ENCODE results near the gene ENOX1.
"Not testable (repeated sequence)": the region's sequence is repeated elsewhere in the genome, so short reads cannot be mapped to it uniquely, and the experiment has no call there.

Gene ENOX1

DNA sequence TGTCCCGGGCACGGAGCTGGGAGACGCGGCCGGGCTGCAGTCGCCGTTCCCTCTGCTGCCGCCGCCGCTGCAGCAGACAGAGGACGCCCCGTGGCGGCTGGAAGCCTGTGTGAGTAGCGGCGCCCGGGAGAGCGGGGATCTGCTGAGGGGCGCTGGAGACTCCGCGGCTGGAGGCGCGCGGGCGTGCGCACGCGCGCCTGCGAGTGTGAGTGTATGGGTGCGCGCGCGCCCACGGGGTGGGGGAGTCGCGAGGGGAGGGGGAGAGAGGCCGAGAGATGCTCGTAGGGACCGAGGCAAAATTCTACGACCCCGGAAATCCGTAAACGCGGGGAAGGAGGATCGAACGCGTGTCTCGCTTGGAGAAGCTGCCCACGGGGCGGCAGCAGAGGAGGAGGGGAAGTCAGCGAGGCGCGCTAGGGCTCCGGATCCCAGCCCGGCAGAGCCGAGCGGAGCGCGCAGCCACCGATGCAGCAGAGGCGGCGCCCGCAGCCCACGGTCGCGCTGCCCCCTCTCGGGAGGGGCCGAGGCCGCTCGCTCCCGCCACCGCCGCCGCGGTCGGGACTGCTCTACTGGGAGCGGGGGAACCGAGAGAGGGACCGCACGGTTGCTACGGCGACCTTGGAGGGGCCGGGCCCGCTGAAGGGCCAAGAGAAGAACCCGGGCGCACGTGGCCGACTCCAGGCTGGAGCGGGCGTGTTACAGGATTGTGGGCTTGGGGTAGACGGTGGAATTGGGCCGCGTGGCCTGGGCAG, at the start of gene ENOX1:
Gene ENOX1, minus strand, starts transcription at position 207 of the 752 bp plus-strand sequence.
- DNase-seq (ENCODE audit: extremely low read depth in 1 of 2, low read depth in 1 of 2), result no peak

DNA sequence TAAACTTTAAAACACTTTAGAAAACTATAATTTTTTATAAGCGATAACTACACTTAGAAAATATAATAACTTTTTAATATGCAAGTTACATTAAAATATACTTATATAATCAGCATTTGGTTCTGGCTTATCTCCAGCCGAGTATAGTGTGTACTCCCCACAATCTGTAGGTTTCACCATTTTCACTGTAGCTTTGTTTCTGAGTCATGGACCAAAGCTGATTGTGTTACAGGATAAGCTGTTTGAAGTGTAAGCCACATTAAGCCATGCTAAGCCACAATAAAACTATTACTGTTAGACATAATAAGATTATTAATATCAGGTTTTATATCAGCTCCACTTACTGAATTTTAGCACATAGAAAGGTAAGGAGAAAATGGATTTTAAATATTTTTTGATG, 48.9 kb upstream of the ENOX1 start:
- DNase-seq (ENCODE audit: extremely low read depth in 1 of 2, low read depth in 1 of 2), result no peak

DNA sequence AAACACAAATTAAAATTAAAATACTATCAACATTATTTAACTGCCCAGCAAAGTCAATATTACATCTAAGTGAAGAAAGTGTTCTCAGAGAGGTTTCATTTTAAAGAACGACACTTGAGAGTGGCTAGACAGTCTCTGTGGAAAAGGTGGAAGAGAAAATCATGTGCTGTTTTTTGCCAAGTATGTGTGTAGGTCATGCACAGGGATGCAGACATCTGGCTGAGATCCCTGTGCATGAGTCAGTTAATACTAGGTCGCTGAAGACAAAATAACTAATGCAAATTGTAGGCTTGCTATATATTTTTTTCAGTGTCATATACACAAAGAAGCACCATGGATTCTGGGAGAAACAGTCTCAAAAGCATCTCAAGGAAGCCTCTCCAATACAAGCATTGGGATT, 44.3 kb upstream of the ENOX1 start:
- DNase-seq (ENCODE audit: extremely low read depth in 1 of 2, low read depth in 1 of 2), result no peak

DNA sequence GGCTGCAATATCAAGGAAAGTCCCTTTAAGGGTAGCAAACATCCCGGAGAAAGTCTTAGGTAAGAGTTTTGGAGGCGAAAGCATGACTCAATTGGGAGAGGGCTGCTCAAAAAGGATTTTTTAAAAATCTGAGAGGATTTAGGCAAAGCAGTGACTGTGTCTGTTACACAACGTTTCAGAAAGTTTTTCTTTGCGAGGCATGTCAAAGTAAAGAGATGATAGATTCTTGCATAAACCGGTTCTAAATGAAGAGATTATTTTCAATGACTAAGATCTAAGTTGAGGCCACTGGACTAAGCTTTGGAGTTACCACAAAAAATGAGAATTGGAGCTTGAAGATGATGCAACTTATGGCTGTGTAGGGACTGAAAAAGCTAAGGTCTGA, 43.7 kb upstream of the ENOX1 start:
- DNase-seq (ENCODE audit: extremely low read depth in 1 of 2, low read depth in 1 of 2), result no peak

DNA sequence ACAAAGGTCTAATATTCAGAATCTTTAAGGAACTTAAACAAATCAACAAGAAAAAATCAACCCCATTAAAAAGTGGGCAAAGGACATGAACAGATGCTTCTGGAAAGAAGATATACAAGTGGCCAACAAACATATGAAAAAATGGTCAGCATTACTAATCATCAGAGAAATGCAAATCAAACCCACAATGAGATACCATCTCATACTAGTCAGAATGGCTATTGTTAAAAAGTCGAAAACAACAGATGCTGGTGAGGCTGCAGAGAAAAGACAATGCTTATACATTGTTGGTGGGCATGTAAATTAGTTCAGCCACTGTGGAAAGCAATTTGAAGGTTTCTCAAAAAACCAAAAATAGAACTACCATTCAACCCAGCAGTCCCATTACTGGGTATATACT, 37.9 kb upstream of the ENOX1 start:
- DNase-seq (ENCODE audit: extremely low read depth in 1 of 2, low read depth in 1 of 2), result not testable (repeated sequence)

DNA sequence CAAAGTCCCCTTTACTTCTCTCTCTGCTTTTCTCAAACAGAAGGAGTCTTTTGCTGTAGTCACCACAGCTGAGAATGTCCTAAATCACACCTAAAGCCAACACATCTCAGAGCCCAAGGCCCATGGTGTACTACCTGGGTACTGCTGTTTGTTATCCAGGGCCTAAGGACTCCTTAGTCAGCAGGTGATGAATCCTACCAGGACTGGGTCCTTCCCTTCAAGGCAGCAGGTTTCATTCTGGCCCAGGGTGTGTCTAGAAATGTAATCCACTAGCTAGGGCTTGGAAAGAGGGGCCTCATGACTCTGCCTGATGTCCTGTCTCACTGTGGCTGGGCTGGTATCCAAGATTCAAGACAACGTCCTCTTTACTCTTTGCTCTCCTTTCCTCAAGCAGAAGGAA, 36.2 kb upstream of the ENOX1 start:
- DNase-seq (ENCODE audit: extremely low read depth in 1 of 2, low read depth in 1 of 2), result no peak

DNA sequence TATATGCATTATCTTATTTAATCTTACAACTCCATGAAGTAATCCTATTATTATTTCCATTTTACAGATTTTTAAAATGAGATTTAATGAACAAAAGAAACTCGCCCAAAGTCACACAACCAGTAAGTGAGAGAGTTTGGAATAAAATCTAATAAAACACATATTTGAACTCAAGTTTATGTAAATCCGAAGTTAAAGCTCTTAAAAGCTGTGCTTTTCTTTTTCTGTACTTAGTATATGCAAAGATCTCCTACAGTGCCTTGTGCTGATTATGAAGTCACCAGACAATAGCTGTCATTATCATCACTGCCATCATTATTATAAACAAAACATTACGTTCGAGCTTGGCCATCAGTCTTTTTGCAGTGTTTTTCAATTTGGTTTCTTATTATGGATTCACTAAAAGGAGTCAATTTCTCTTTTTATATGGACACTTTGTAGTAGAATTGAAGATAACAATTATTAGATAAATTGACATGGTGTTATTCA, 29.7 kb upstream of the ENOX1 start:
- no peak for DNase-seq (ENCODE audit: extremely low read depth in 1 of 2, low read depth in 1 of 2)

DNA sequence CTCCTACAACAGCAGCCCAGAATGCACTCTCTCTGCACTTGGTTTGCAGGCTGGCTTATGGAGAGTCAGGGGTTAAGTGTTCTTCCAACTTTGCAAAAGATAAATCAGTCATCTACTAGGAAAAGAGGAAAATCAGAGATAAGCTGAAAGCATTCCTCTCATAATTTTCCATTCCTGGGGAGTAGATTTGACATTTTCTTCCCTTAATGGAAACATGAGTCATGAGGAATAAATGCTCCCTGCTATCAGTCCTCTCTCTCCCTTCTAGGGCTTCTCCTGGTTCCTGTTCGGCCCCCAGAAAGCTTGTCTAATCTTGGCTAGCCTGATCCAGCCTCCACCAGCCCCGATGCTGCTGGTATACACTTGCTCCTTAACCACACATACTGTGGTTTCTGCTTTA, 28.4 kb upstream of the ENOX1 start:
- no peak for DNase-seq (ENCODE audit: extremely low read depth in 1 of 2, low read depth in 1 of 2)

DNA sequence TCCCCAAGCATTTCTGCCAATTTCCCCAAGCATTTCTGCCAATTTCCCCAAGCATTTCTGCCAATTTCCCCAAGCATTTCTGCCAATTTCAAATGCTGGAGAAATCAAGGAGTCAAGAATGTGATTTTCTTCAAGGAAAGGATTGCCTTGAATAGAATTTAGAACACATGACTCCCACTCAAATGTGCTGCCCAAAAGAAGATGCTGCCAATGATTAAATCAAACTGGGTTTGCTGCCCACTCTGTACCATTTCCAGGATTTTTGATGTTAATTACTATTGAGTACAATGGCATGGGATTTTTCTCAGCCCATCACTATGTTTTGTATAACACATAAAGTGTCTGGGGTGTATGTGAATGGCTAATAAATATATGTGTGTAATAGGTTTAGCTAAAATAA, 21.9 kb upstream of the ENOX1 start:
- no peak for DNase-seq (ENCODE audit: extremely low read depth in 1 of 2, low read depth in 1 of 2)

DNA sequence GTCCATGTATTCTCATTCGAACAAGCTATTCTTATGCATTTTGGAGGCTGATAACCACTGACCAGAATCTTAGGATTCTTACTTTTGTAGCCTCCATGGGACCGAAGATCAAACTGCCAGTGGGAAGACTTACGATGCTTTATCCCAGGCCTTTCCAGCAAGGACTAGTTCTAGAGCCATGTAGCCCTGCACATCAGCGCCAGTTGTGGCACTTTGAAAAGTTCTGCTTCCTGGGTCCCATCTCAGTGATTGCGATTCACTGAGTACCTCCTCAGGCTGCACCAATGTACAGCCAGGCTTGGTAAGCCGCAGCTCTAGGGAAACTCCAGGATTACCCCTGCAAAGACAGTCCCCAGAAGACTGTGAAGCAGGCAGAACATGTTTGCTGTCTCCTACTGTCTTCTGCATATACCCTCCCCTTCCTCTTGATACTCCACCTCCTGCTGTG, 18.9 kb upstream of the ENOX1 start:
- DNase-seq (ENCODE audit: extremely low read depth in 1 of 2, low read depth in 1 of 2), result no peak

DNA sequence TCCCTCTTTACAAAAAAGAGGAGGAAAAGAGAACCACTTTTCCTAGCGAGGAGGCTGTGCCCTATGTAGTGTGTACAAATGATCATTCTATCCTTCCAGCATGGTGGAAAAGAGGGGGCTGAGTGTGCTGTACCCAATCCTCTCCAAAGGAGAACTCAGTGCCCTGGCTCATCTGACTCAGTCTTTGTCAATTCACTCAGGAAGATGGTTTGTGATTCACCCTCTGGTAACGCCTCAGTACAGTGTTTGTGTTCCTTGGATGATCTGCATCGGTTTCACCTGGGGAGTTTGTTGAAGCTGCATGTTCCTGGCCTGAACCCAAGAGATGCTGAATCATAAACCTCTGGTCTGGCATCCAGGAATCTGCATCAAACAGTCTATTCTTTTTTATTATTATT, 18.3 kb upstream of the ENOX1 start:
- no peak for DNase-seq (ENCODE audit: extremely low read depth in 1 of 2, low read depth in 1 of 2)

DNA sequence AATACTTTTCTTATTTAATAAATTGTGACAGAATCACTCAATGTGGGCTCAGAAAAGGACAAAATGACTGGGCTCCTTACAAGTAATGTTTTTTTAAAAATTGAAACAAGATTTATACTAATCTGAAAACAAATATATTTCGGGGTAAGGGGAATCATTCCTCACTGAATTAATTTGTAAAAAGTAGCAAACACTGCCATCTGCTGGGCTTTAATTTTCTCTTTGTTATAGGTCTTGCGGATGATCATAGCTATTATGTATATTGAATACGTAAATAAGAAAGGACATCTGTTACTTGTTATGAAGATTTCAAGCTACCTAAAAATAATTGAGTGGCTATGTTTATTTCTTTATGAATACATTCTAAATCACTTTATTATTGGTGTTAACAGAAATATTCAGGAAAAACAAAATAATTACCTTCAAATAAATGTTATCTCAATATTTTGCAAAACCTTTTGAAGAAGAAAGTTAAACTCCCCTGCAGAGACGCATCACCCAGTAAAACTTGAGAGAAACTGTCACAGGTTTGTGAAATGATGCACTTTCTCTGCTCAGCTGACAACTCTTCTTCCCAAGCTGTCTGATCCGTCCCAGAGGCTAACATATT, 17.8 kb upstream of the ENOX1 start:
- DNase-seq (ENCODE audit: extremely low read depth in 1 of 2, low read depth in 1 of 2), result no peak

DNA sequence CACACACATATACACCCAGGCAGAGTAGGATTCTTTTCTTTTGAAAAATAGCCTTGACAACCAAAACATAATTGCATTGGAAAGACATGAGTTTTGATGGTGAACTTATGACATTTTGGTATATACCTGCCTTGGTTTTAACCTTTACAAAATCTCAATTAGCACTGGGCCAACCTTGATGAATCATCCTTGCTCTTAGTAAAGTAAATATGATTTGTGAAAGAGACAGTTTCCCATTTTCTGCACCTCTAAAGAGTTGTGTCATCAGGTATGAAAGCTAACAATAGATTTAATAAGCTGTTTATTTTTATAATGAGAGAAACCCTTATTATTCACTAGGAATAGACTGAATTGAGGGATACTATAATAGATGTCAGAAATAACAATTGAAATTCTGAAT, 15.7 kb upstream of the ENOX1 start:
- DNase-seq (ENCODE audit: extremely low read depth in 1 of 2, low read depth in 1 of 2), result no peak

DNA sequence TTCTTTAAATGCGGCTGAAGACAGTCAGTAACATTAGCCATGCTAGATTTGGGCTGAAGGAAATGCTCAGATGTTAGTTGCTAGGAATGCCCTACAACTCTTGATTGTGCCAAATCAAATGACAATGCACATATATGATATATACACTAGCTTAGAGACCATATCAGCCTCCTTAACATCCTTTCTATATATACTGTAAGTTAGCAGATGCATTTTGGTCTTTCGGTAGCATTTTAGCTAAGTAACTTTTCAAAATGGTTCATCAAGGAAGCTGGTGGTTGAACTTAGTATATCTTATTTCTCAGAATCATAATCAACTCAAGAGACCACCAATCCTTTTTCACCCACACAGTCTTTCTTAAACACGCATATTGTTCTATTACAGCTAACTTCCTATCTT, 14.1 kb upstream of the ENOX1 start:
- no peak for DNase-seq (ENCODE audit: extremely low read depth in 1 of 2, low read depth in 1 of 2)

DNA sequence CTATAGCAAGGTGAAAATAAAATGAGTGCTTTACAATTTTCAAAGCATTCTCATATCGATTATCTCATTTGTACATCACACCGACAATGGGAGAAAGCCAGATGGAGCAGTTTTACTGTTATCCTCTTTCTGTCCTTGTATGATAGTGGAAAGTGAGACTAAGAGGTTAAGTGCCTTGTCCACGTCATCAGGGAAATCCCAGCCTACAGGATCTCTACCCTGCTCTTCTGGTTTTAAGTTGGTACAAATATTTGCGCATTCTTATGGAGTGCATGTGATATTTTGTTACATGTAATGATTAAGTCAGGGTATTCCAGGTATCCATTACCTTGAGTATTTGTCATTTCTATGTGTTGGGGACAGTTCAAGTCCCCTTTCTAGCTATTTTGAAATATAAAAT, 12.4 kb upstream of the ENOX1 start:
- no peak for DNase-seq (ENCODE audit: extremely low read depth in 1 of 2, low read depth in 1 of 2)

DNA sequence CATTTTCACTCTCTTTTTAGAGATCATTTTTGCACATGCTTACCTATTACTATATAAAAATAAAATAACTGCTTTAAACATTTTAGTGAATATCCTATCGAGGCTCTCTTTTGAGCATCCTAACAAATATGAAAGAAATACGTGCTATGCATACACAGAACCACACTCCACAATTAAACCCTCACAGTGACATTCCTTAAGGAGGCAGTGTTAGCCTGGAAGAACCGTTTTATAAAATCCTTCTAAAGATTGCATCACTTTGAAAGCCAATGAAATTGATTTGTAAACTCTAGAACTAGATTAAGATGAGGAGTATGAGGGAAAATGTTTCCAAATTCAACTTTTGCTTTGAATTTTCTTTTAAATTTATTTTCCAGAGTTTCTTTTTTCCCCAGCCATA, 11.1 kb upstream of the ENOX1 start:
- DNase-seq (ENCODE audit: extremely low read depth in 1 of 2, low read depth in 1 of 2), result no peak

DNA sequence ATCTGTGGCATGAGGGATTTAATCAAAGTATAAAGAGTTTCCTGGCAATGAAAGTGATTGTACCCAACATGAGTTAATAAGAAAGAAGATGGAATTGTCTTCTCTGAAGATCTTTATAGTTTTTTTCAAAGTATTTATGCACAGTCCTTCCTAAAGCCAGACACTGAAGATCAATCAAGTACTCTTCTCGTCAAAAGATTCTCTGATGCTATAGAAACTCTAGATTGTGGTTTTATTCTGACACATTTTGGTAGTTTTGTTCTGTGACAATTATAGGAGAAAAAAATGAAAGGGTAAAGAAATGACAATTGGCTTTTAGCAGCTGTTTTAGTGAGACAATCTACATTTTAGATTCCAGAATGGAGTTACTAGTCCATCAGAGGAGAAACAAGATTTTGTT, 10.4 kb upstream of the ENOX1 start:
- no peak for DNase-seq (ENCODE audit: extremely low read depth in 1 of 2, low read depth in 1 of 2)

DNA sequence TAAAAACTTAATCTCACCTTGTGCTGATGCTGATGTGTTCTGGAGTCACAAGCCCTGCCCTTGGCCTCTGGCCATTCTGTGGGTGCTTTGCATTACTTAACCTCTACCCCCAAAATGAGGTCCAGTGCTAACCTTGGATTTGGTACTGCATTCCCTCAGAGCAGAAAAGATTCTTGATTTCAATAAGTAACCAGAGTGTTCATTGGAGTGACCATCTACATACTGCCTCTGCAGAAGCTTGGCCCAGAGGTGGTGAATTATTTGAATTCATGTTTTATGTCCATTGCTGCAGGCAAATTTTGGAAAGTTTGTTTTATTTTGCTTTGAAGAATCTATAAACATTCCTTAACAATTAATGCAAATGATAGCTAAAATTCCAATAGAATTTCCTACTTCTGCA, 7.6 kb upstream of the ENOX1 start:
- DNase-seq (ENCODE audit: extremely low read depth in 1 of 2, low read depth in 1 of 2), result no peak

DNA sequence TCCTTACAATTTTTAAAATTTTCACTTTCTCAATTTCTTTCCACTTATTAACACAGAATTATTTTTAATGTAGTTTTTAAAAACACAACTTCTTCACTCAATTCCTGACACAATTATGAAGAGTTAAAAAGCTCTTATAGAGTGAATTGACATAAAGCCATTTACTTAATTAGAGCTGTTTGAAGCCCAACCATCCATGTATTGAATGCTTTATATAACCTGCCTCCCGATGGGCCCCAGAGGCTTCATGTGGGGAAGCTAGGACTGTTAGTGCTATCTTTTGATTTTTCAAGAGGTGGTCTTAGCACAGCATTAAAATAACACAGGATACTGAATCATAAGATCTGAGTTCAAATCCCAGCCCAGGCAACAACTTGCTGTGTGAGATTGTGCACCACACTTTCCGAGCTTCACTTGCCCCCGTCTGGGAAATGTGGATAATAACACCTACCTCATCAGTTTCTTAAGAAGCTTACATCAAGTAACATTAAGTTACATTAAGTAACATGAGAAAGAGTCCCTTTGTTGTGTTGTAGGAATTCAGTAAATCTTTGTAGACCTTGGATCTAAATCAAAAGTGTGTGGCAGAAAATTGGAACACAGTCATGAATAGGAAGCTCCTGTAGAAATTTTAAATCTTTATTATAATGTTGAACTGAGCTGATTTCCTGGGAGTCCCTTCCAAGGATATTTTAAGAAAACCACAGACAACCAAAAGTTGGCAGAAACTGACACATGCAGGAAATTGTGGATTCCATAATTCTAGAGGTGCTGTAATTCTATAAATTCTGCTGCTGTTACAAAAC, 5.5 kb upstream of the ENOX1 start:
- no peak for DNase-seq (ENCODE audit: extremely low read depth in 1 of 2, low read depth in 1 of 2)

DNA sequence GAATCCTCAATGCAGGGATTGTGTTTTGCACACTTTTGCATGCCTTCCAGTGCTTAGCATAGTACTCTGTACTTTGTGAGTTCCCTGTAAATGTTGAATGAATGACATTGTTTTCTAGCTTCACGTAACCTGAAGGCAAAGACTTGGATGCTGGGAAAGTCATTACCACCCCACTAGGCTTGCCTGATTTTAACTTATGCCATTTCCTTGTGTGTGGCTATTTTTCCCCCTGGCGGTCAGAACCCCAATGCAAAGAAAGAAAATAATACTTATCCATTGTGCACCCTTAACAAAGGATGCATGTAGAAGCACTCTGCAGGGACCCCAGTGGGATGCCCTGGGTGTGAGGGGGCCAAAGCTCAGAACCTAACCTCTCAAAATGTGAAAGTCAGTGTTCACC, 1.2 kb upstream of the ENOX1 start:
- DNase-seq (ENCODE audit: extremely low read depth in 1 of 2, low read depth in 1 of 2), result no peak

DNA sequence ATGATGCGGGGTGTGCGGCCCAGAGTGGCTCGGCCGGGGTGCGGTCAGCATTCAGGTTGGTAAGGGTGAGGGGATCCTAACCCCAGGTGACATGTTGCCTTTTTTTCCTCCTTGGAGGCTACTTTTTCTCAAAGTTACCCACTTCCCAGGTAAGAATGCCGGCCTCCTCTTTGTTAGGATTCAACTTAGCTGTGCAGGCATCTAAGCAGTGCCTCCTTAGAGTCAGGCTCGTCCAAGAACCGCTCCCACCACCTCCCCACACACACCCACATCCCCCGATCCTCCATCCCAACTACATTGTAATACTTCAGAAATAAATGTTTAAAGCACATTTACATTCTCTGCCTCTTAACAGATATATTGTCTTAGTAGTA, 733 bp upstream of the ENOX1 start:
- no peak for DNase-seq (ENCODE audit: extremely low read depth in 1 of 2, low read depth in 1 of 2)

DNA sequence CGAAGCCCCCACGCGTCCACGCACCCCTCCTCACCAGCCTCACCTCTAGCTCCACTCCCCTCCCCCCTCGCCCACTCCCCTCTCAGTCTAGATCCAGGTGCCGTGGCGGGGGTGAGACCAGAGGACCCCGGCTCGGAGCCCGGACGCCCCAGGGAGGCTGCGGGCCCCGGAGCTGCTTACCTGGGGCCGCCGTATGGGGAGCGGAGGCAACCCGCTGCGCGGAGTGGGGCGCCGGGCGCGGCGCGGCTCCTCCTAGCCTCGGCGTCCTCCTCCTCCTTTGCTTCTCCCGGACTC, 353 bp downstream of the ENOX1 start:
- DNase-seq (ENCODE audit: extremely low read depth in 1 of 2, low read depth in 1 of 2), result no peak

All from stimulated activated CD8-positive, alpha-beta memory T cell treated with anti-CD3 and anti-CD28 coated beads, Interleukin-7, amount 100 ng/mL, for 48 hours (primary cell).